NCI-H2227 (cell line): ENCODE results near the gene RAB6B.

ENCODE experiments used
- DNase-seq: peaks from one replicate; lab custom pipeline; 2025; ENCODE audit not compliant: unreplicated experiment; lab: John Stamatoyannopoulos, UW

The RAB6B gene

GRCh38 chr3:133881939-133882825 lies 13.5 kb downstream of the RAB6B start:
- DNase-seq: no peak

- no peak for DNase-seq
These were observed 14.2 kb downstream of the RAB6B start for GRCh38 chr3:133881492-133881891.

- DNase-seq: no peak
These were observed 14.7 kb downstream of the RAB6B start for GRCh38 chr3:133880886-133881455.

GRCh38 chr3:133880287-133880686 lies 15.4 kb downstream of the RAB6B start:
- DNase-seq: no peak

GRCh38 chr3:133878518-133878917 lies 17.2 kb downstream of the RAB6B start:
- DNase-seq: no peak

- no peak for DNase-seq
These were observed 18.5 kb downstream of the RAB6B start for GRCh38 chr3:133877221-133877620.

GRCh38 chr3:133874761-133875438 lies 20.8 kb downstream of the RAB6B start:
- no peak for DNase-seq

GRCh38 chr3:133874344-133874743 lies 21.3 kb downstream of the RAB6B start:
- no peak for DNase-seq

GRCh38 chr3:133872781-133873180 lies 22.9 kb downstream of the RAB6B start:
- DNase-seq: no peak

- no peak for DNase-seq
These were observed 23.5 kb downstream of the RAB6B start for GRCh38 chr3:133872161-133872560.

GRCh38 chr3:133871368-133872090 lies 24.2 kb downstream of the RAB6B start:
- no peak for DNase-seq

- no peak for DNase-seq
These were observed 24.9 kb downstream of the RAB6B start for GRCh38 chr3:133870822-133871221.

- no peak for DNase-seq
These were observed 26.1 kb downstream of the RAB6B start for GRCh38 chr3:133869586-133869985.

- DNase-seq: no peak
These were observed 26.8 kb downstream of the RAB6B start for GRCh38 chr3:133868758-133869475.

GRCh38 chr3:133868186-133868585 lies 27.5 kb downstream of the RAB6B start:
- DNase-seq: no peak

- no peak for DNase-seq
These were observed 29.5 kb downstream of the RAB6B start for GRCh38 chr3:133866141-133866540.

- no peak for DNase-seq
These were observed 30.4 kb downstream of the RAB6B start for GRCh38 chr3:133865136-133865855.

GRCh38 chr3:133864616-133865015 lies 31.1 kb downstream of the RAB6B start:
- DNase-seq: no peak

GRCh38 chr3:133863911-133864310 lies 31.8 kb downstream of the RAB6B start:
- DNase-seq: no peak

- DNase-seq: no peak
These were observed 33.5 kb downstream of the RAB6B start for GRCh38 chr3:133862161-133862560.
